OCI-LY7 (cell line): ENCODE data around the gene ATP5MC2. TPM values are rescaled to one million over a fixed set of nuclear protein-coding genes. Genes with fewer than 3 reads are reported as not detected.

Source experiments
- BruUV-seq: library from RNA; stranded (reverse); fragments of 400-500 nt; replicated peaks from 2 replicates; lab custom pipeline; 2021; lab: Mats Ljungman, UMichigan
- CTCF ChIA-PET: fragments of 300-600 bp; sonication (Branson Sonifier 250); formaldehyde crosslinking; loops from one replicate; lab custom pipeline; 2022; ENCODE audit warnings: antibody characterized with exemption; ENCODE audit not compliant: unreplicated experiment; lab: Charles Lee
- POLR2A ChIA-PET: fragments of 300-600 bp; sonication (Branson Sonifier 250); formaldehyde crosslinking; loops from one replicate; lab custom pipeline; 2022; ENCODE audit warnings: antibody characterized with exemption; lab: Charles Lee
- DNase-seq: peaks from one replicate; pipeline ENCODE4 v3.0.0-alpha.2; 2015; ENCODE audit warnings: low spot score
- H2AFZ ChIP-seq: fragments of 200-600 bp; sonication (generic), shearing (Covaris generic); 2 replicates; pipeline ENCODE4 v1.6.1; 2014; ENCODE audit warnings: mild to moderate bottlenecking, antibody characterized with exemption, low read length, moderate library complexity
- H3K27ac ChIP-seq: fragments of 200-600 bp; sonication (generic); 2 replicates; pipeline ENCODE4 v1.5.1; 2014; ENCODE audit warnings: mixed run types, low read depth, mild to moderate bottlenecking, moderate library complexity, low read length, inconsistent platforms; ENCODE audit not compliant: poor library complexity, severe bottlenecking
- H3K36me3 ChIP-seq: fragments of 200-600 bp; sonication (generic); 2 replicates; pipeline ENCODE4 v1.6.1; 2014; ENCODE audit warnings: mild to moderate bottlenecking, antibody characterized with exemption, low read length, moderate library complexity, mixed read lengths; ENCODE audit not compliant: insufficient read depth
- H3K4me1 ChIP-seq: fragments of 200-600 bp; sonication (generic); 2 replicates; pipeline ENCODE4 v1.5.1; 2014; ENCODE audit warnings: mild to moderate bottlenecking, low read length; ENCODE audit not compliant: insufficient read depth, poor library complexity, severe bottlenecking
- H3K4me2 ChIP-seq: fragments of 200-600 bp; sonication (generic); 2 replicates; pipeline ENCODE4 v1.6.1; 2014; ENCODE audit warnings: mild to moderate bottlenecking, low read length
- H3K4me3 ChIP-seq: fragments of 200-600 bp; sonication (generic); 2 replicates; pipeline ENCODE4 v1.5.1; 2014; ENCODE audit warnings: mild to moderate bottlenecking, low read depth, low read length; ENCODE audit not compliant: poor library complexity, severe bottlenecking
- H3K79me2 ChIP-seq: fragments of 200-600 bp; sonication (generic); 2 replicates; pipeline ENCODE4 v1.6.1; 2016; ENCODE audit warnings: low read depth, mild to moderate bottlenecking, low read length, moderate library complexity, mixed read lengths; ENCODE audit not compliant: insufficient read depth
- H3K9me2 ChIP-seq: fragments of 200-600 bp; sonication (generic); 2 replicates; pipeline ENCODE4 v1.6.1; 2016; ENCODE audit warnings: mild to moderate bottlenecking, low read length, mixed read lengths; ENCODE audit not compliant: insufficient read depth
- H3K9me3 ChIP-seq: fragments of 200-600 bp; sonication (generic); 2 replicates; pipeline ENCODE4 v1.6.1; 2014; ENCODE audit warnings: mild to moderate bottlenecking, mixed run types, low read length, mixed read lengths
- H4K20me1 ChIP-seq: fragments of 200-600 bp; sonication (generic); 2 replicates; pipeline ENCODE4 v1.6.1; 2014; ENCODE audit warnings: mild to moderate bottlenecking, antibody characterized with exemption, low read length, moderate library complexity, mixed read lengths; ENCODE audit not compliant: insufficient read depth
- EZH2phosphoT487 ChIP-seq: fragments of 200-600 bp; sonication (generic); IDR thresholded peaks from 2 replicates; pipeline ENCODE4 v1.6.1; 2018; ENCODE audit warnings: low read depth, borderline replicate concordance, mild to moderate bottlenecking, mixed run types, antibody characterized with exemption, low read length, moderate library complexity, mixed read lengths
- intact Hi-C: fragments of 100-400 bp; cut with micrococcal nuclease; formaldehyde crosslinking; loops from one replicate; pipeline ENCODE4 v1.10.0; 2022; ENCODE audit not compliant: unreplicated experiment
- total RNA-seq, 2 experiments: library from RNA; depleted of rRNA in 1 of 2; stranded (reverse); fragments of >200 nt in 1 of 2; shearing (Covaris generic) in 1 of 2; gene quantifications; 2 replicates each; pipeline ENCODE4 v1.2.3, GENCODE V29; 2014 to 2022
- TF ChIP-seq, protein P1 (sequence below): fragments of 200-600 bp; sonication (generic); conservative IDR thresholded peaks from 2 replicates; pipeline ENCODE4 v1.5.1; 2014; ENCODE audit warnings: mild to moderate bottlenecking, antibody characterized with exemption, low read length, moderate library complexity, mixed read lengths

ATP5MC2 gene
- total RNA-seq, 2 experiments from 2014 or later, result 374 to 500 TPM

DNA sequence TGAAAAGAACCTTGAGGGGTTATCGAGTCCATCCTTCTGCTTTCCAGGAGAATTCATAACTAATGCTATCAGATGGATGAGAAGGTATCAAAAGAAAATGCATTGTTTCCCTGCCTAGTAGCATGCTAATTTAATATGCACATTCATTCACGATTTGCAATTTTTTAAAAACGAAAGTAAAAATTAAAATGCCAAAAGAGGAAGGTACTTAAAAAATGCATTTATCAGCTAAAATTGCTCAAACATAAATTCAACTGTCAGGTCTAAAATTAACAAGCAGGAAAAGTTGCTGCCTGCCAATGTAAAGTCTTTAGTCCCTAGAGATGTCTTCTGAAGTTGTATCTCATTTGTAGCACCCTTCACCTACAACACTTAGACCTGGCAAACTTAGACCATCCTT lies 57.6 kb downstream of the ATP5MC2 start:
- H3K9me3 ChIP-seq, result no peaks in the 10 kb centered on the region
- no TSS peak for BruUV-seq
- H3K4me3 ChIP-seq, result peak overlapping the region; percentile 59
- no peaks in the 10 kb centered on the region for H4K20me1 ChIP-seq
- H3K27ac ChIP-seq, result peak overlapping the region; percentile 77
- peak; percentile 62 for DNase-seq
- POLR2A ChIA-PET, result interaction anchor here (0.6 to 0.9 kb wide), 4 partner anchors 8 to 109 kb away, joined by 3 to 4 read pairs (median 4); no protein-coding TSS in a partner anchor
- H3K79me2 ChIP-seq, result peaks cover 50% of the 10 kb centered on the region; the same call in 1 of the 2 replicates
- intact Hi-C loops, result loop anchor here (2.0 kb wide), 1 partner anchor 59 kb away; the partner anchor contains the start of gene ATP5MC2
- no peaks in the 10 kb centered on the region for H3K9me2 ChIP-seq
- TF ChIP-seq, protein P1, sequence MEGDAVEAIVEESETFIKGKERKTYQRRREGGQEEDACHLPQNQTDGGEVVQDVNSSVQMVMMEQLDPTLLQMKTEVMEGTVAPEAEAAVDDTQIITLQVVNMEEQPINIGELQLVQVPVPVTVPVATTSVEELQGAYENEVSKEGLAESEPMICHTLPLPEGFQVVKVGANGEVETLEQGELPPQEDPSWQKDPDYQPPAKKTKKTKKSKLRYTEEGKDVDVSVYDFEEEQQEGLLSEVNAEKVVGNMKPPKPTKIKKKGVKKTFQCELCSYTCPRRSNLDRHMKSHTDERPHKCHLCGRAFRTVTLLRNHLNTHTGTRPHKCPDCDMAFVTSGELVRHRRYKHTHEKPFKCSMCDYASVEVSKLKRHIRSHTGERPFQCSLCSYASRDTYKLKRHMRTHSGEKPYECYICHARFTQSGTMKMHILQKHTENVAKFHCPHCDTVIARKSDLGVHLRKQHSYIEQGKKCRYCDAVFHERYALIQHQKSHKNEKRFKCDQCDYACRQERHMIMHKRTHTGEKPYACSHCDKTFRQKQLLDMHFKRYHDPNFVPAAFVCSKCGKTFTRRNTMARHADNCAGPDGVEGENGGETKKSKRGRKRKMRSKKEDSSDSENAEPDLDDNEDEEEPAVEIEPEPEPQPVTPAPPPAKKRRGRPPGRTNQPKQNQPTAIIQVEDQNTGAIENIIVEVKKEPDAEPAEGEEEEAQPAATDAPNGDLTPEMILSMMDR, result no peak
- TF ChIP-seq EZH2phosphoT487, result no peak
- CTCF ChIA-PET, result no interaction called here
- peak overlapping the region; percentile 79 for H3K4me2 ChIP-seq
- peaks cover 9% of the 10 kb centered on the region; the same call in 1 of the 2 replicates for H3K36me3 ChIP-seq
- H3K4me1 ChIP-seq, result peaks cover 39% of the 10 kb centered on the region
- peak overlapping the region; percentile 24; the same call in 1 of the 2 replicates for H2AFZ ChIP-seq

DNA sequence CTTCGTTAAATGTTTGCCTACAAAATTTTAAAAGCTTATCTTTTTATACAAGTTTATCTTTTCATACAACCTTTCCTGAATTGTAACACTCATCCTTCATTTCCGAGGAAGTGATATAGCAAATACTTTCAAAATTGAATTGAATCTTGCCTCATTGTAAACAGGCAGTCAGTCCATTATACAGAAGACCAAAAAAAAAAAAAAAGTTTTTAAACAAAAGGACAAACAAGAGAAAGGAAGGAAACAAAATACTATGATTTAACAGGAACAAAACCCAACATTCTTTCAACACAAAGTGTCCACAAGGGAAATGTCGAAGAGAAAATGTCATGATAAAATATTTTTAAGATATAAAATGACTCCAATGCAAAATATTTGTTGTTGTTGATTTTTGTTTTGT lies 58.2 kb downstream of the ATP5MC2 start:
- ChIA-PET POLR2A (interaction anchor here (0.6 to 1.6 kb wide), 7 partner anchors 8 to 294 kb away, joined by 3 to 6 read pairs (median 4); partner anchors contain the start of gene ATF7), CTCF (no interaction called here)
- Histone ChIP-seq H3K4me3 (peak overlapping the region; percentile 59), H3K79me2 (peaks cover 44% of the 10 kb centered on the region; the same call in 1 of the 2 replicates), H3K9me3 (no peaks in the 10 kb centered on the region), H3K4me2 (peak overlapping the region; percentile 79), H4K20me1 (no peaks in the 10 kb centered on the region), H3K36me3 (peaks cover 9% of the 10 kb centered on the region; the same call in 1 of the 2 replicates), H3K9me2 (no peaks in the 10 kb centered on the region), H3K4me1 (peaks cover 33% of the 10 kb centered on the region), H3K27ac (peak overlapping the region; percentile 77), H2AFZ (peak overlapping the region; percentile 24; the same call in 1 of the 2 replicates)
- intact Hi-C loops, result loop anchor here (2.0 kb wide), 1 partner anchor 59 kb away; the partner anchor contains the start of gene ATP5MC2
- DNase-seq, result no peak
- TF ChIP-seq, protein P1, result no peak
- TF ChIP-seq EZH2phosphoT487, result no peak
- TSS peak; percentile 29 for BruUV-seq

DNA sequence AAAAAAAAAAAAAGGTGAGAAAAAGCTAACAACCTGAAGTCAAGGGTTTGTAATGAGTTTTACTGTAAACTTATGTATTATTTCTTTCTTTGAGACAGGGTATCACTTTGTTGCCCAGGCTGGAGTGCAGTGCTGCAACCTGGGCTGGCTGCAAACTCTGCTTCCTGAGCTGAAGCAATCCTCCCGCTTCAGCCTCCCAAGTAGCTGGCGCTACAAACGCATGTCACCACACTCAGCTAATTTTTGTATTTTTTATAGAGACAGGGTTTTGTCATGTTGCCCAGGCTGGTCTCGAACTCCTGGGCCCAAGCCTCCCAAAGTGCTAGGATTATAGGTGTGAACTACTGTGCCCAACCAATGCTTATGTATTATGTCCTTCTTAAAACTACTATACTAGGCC lies 58.9 kb downstream of the ATP5MC2 start:
- POLR2A ChIA-PET, result interaction anchor here (0.6 to 1.6 kb wide), 6 partner anchors 8 to 293 kb away, joined by 3 to 8 read pairs (median 4); partner anchors contain the start of gene ATF7
- no TSS peak for BruUV-seq

More for the DNA sequence above, 58.9 kb downstream of the ATP5MC2 start:
- H3K4me3 ChIP-seq, result no peak overlapping the region
- CTCF ChIA-PET, result no interaction called here
- H3K4me1 ChIP-seq, result peaks cover 31% of the 10 kb centered on the region
- no peaks in the 10 kb centered on the region for H3K9me3 ChIP-seq
- DNase-seq, result no peak
- TF ChIP-seq, protein P1, result no peak
- TF ChIP-seq EZH2phosphoT487, result no peak
- no peak overlapping the region for H2AFZ ChIP-seq
- intact Hi-C loops, result no loop called here
- peaks cover 9% of the 10 kb centered on the region; the same call in 1 of the 2 replicates for H3K36me3 ChIP-seq
- H3K4me2 ChIP-seq, result peak overlapping the region; percentile 45; the same call in 1 of the 2 replicates
- no peaks in the 10 kb centered on the region for H3K9me2 ChIP-seq
- peaks cover 41% of the 10 kb centered on the region; the same call in 1 of the 2 replicates for H3K79me2 ChIP-seq
- no peaks in the 10 kb centered on the region for H4K20me1 ChIP-seq
- peak overlapping the region; percentile 77 for H3K27ac ChIP-seq
